ENCODE data around the gene ATG2B. TPM values are rescaled to one million over a fixed set of nuclear protein-coding genes. Genes with fewer than 3 reads are reported as not detected.

Gene ATG2B
- total and polyA plus RNA-seq, 2 donors (not counting 3 experiments of a cell fraction or from before 2014, with no cell fraction given), result 5.9 to 17.8 TPM

- BruUV-seq (replicated peaks), result no TSS peak
- POLR2A ChIA-PET, result no interaction called here
- CTCF ChIA-PET, result interaction anchor here (0.8 to 3.0 kb wide), 5 partner anchors 12 to 128 kb away, joined by 3 to 36 read pairs (median 3); no protein-coding TSS in a partner anchor
These were observed 65.1 kb downstream of the ATG2B start for GRCh38 chr14:96297997-96298515.

More at GRCh38 chr14:96297997-96298515, 65.1 kb downstream of the ATG2B start:
- no peak overlapping the region for H3K27ac ChIP-seq (ENCODE audit: insufficient read depth, low read depth, low read length)
- H3K4me1 ChIP-seq (ENCODE audit: control insufficient read depth, extremely low read depth, insufficient read depth, low read length), result peaks cover 8% of the 10 kb centered on the region
- H3K9me1 ChIP-seq (replicated peaks; ENCODE audit: control insufficient read depth, extremely low read depth, insufficient read depth, low read length), result no peaks in the 10 kb centered on the region
- intact Hi-C loops (cut with micrococcal nuclease) (loop anchor here (1.0 to 10.0 kb wide), 3 partner anchors 126 to 447 kb away; partner anchors contain the start of gene PAPOLA), dilution Hi-C loops (cut with MboI; ENCODE audit: extremely low pct_ligation_motif_present, low sequenced_read_pairs) (no loop called here)
- no peak overlapping the region for H3K4me3 ChIP-seq (replicated peaks in 1 of 3; ENCODE audit: insufficient read depth in 1 of 3, low read depth in 1 of 3, low read length in 3 of 3)
- no peaks in the 10 kb centered on the region for H3K79me2 ChIP-seq (ENCODE audit: control insufficient read depth, insufficient read depth, low read length)
- peaks cover 0 to 1% of the 10 kb centered on the region in 2 experiments for H3K36me3 ChIP-seq (ENCODE audit: control insufficient read depth in 2 of 2, extremely low read depth in 1 of 2, insufficient read depth in 2 of 2, low read length in 2 of 2)
- TF ChIP-seq JUN (IDR thresholded peaks at IDR 0.05; ENCODE audit: borderline replicate concordance, insufficient read depth, insufficient read length, low read depth) (no peak), MYC (IDR thresholded peaks at IDR 0.05; ENCODE audit: low read depth, low read length) (no peak), EZH2 (IDR thresholded peaks at IDR 0.05; ENCODE audit: borderline replicate concordance, low read depth, low read length, severe bottlenecking) (no peak), FOS (IDR thresholded peaks at IDR 0.05; ENCODE audit: borderline replicate concordance, insufficient read depth, low read length) (no peak), GATA2 (IDR thresholded peaks at IDR 0.05; ENCODE audit: insufficient read depth, insufficient read length, low read depth, low read length) (no peak), POLR2A (IDR thresholded peaks at IDR 0.05; ENCODE audit: low read depth, low read length) (no peak), POLR2AphosphoS5 (IDR thresholded peaks at IDR 0.05; ENCODE audit: insufficient read depth, low read depth, low read length) (no peak)
- TF ChIP-seq, protein P1, sequence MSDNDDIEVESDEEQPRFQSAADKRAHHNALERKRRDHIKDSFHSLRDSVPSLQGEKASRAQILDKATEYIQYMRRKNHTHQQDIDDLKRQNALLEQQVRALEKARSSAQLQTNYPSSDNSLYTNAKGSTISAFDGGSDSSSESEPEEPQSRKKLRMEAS (IDR thresholded peaks at IDR 0.05; ENCODE audit: insufficient read depth, insufficient read length), result no peak
- TF ChIP-seq, protein P2, sequence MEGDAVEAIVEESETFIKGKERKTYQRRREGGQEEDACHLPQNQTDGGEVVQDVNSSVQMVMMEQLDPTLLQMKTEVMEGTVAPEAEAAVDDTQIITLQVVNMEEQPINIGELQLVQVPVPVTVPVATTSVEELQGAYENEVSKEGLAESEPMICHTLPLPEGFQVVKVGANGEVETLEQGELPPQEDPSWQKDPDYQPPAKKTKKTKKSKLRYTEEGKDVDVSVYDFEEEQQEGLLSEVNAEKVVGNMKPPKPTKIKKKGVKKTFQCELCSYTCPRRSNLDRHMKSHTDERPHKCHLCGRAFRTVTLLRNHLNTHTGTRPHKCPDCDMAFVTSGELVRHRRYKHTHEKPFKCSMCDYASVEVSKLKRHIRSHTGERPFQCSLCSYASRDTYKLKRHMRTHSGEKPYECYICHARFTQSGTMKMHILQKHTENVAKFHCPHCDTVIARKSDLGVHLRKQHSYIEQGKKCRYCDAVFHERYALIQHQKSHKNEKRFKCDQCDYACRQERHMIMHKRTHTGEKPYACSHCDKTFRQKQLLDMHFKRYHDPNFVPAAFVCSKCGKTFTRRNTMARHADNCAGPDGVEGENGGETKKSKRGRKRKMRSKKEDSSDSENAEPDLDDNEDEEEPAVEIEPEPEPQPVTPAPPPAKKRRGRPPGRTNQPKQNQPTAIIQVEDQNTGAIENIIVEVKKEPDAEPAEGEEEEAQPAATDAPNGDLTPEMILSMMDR (IDR thresholded peaks at IDR 0.05; ENCODE audit: extremely low read depth in 1 of 2, insufficient read depth in 1 of 2, low read depth in 1 of 2, low read length in 2 of 2), result no peak
- H2AFZ ChIP-seq (ENCODE audit: low read depth, low read length), result no peak overlapping the region
- no peak for DNase-seq (ENCODE audit: low read depth, low spot score)
- no peaks in the 10 kb centered on the region for H4K20me1 ChIP-seq (replicated peaks; ENCODE audit: control insufficient read depth, extremely low read depth, insufficient read depth, low read length)
- H3K27me3 ChIP-seq (ENCODE audit: control insufficient read depth in 2 of 2, insufficient read depth in 2 of 2, low read length in 2 of 2), result no peaks in the 10 kb centered on the region
- H3K9ac ChIP-seq (replicated peaks; ENCODE audit: extremely low read depth, insufficient read depth, low read length), result no peak overlapping the region
- H3K9me3 ChIP-seq (replicated peaks; ENCODE audit: control insufficient read depth, insufficient read depth, low read length), result no peaks in the 10 kb centered on the region
- no peak for FAIRE-seq
- H3K4me2 ChIP-seq (ENCODE audit: insufficient read depth, low read length), result no peak overlapping the region

All from endothelial cell of umbilical vein (primary cell).